Measurements from ENCODE around the gene MBOAT1.
"Not testable (repeated sequence)": the region's sequence is repeated elsewhere in the genome, so short reads cannot be mapped to it uniquely, and the experiment has no call there.

- TF ChIP-seq, protein P1, sequence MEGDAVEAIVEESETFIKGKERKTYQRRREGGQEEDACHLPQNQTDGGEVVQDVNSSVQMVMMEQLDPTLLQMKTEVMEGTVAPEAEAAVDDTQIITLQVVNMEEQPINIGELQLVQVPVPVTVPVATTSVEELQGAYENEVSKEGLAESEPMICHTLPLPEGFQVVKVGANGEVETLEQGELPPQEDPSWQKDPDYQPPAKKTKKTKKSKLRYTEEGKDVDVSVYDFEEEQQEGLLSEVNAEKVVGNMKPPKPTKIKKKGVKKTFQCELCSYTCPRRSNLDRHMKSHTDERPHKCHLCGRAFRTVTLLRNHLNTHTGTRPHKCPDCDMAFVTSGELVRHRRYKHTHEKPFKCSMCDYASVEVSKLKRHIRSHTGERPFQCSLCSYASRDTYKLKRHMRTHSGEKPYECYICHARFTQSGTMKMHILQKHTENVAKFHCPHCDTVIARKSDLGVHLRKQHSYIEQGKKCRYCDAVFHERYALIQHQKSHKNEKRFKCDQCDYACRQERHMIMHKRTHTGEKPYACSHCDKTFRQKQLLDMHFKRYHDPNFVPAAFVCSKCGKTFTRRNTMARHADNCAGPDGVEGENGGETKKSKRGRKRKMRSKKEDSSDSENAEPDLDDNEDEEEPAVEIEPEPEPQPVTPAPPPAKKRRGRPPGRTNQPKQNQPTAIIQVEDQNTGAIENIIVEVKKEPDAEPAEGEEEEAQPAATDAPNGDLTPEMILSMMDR (IDR thresholded peaks at IDR 0.05): not testable (repeated sequence)
- TF ChIP-seq POLR2A (IDR thresholded peaks at IDR 0.05): not testable (repeated sequence)
These were observed 32.8 kb downstream of the MBOAT1 start for GRCh38 chr6:20179287-20180045.

Measured in Peyer's patch (tissue), 4 donors.